Keratinocyte (primary cell): ENCODE data around the gene RYR2. TPM values are rescaled to one million over a fixed set of nuclear protein-coding genes. Genes with fewer than 3 reads are reported as not detected.

Experiments
- DNase-seq: peaks from one replicate; pipeline ENCODE4 v3.0.0-alpha.2; 2011; ENCODE audit warnings: low read depth, missing footprints, low spot score
- FAIRE-seq: peaks from 2 replicates; lab custom pipeline; 2011; peaks lifted over from hg19 to GRCh38; lab: Jason Lieb, UNC
- H2AFZ ChIP-seq: 2 replicates; pipeline ENCODE4 v1.6.0; 2012; ENCODE audit warnings: low read length, control low read depth, inconsistent platforms; ENCODE audit not compliant: control insufficient read depth
- H3K27ac ChIP-seq: 2 replicates; pipeline ENCODE4 v1.5.1; 2011; ENCODE audit warnings: low read length; ENCODE audit not compliant: control insufficient read depth, insufficient read depth
- H3K27me3 ChIP-seq: 3 replicates; pipeline ENCODE4 v1.6.0; 2011; ENCODE audit warnings: low read length; ENCODE audit not compliant: control insufficient read depth, insufficient read depth; ENCODE audit errors: extremely low read depth
- H3K36me3 ChIP-seq, 2 experiments: 2 replicates in 1 of 2; 3 replicates in 1 of 2; pipeline ENCODE4 v1.5.1; 2011; ENCODE audit warnings: low read length in 2 of 2, mild to moderate bottlenecking in 1 of 2; ENCODE audit not compliant: control insufficient read depth in 2 of 2, insufficient read depth in 2 of 2; ENCODE audit errors: extremely low read depth in 1 of 2
- H3K4me1 ChIP-seq: 3 replicates; pipeline ENCODE4 v1.5.1; 2011; ENCODE audit warnings: low read length; ENCODE audit not compliant: control insufficient read depth, insufficient read depth; ENCODE audit errors: extremely low read depth
- H3K4me2 ChIP-seq: 3 replicates; pipeline ENCODE4 v1.6.0; 2011; ENCODE audit warnings: low read depth, low read length; ENCODE audit not compliant: control insufficient read depth, insufficient read depth; ENCODE audit errors: extremely low read depth
- H3K4me3 ChIP-seq, 3 experiments: fragments of 200-600 bp in 1 of 3; sonication (generic) in 1 of 3; 2 replicates in 2 of 3; 3 replicates in 1 of 3; pipeline ENCODE4 v1.5.1; 2011 to 2016; ENCODE audit warnings: low read length in 3 of 3, mild to moderate bottlenecking in 3 of 3, control low read depth in 2 of 3, inconsistent platforms in 1 of 3, low read depth in 1 of 3, mixed read lengths in 1 of 3, mixed run types in 1 of 3, moderate library complexity in 1 of 3; ENCODE audit not compliant: control insufficient read depth in 2 of 3, insufficient read depth in 2 of 3; ENCODE audit errors: extremely low read depth in 1 of 3
- H3K79me2 ChIP-seq: 2 replicates; pipeline ENCODE4 v1.6.0; 2012; ENCODE audit warnings: low read length; ENCODE audit not compliant: control insufficient read depth, insufficient read depth
- H3K9ac ChIP-seq: 3 replicates; pipeline ENCODE4 v1.6.0; 2011; ENCODE audit warnings: low read length; ENCODE audit not compliant: control insufficient read depth, insufficient read depth; ENCODE audit errors: extremely low read depth
- H3K9me1 ChIP-seq: 3 replicates; pipeline ENCODE4 v1.6.0; 2011; ENCODE audit warnings: low read length; ENCODE audit not compliant: control insufficient read depth, insufficient read depth; ENCODE audit errors: extremely low read depth
- H3K9me3 ChIP-seq: 2 replicates; pipeline ENCODE4 v1.5.1; 2012; ENCODE audit warnings: low read depth, low read length; ENCODE audit not compliant: control insufficient read depth
- H4K20me1 ChIP-seq: 3 replicates; pipeline ENCODE4 v1.6.0; 2011; ENCODE audit warnings: low read length; ENCODE audit not compliant: control insufficient read depth, insufficient read depth; ENCODE audit errors: extremely low read depth
- CTCF ChIP-seq, 3 experiments: IDR thresholded peaks in 1 of 3; conservative IDR thresholded peaks in 1 of 3; optimal IDR thresholded peaks in 1 of 3; 2 replicates in 2 of 3; 3 replicates in 1 of 3; pipeline versions ENCODE3 to v1.5.1; 2011; ENCODE audit warnings: low read length in 3 of 3, mild to moderate bottlenecking in 3 of 3, moderate library complexity in 2 of 3, control low read depth in 1 of 3, inconsistent platforms in 1 of 3; ENCODE audit not compliant: insufficient read depth in 2 of 3; ENCODE audit errors: extremely low read depth in 1 of 3
- EZH2 ChIP-seq: IDR thresholded peaks from one replicate; pipeline ENCODE4 v1.6.1; 2012; ENCODE audit warnings: inconsistent platforms, mild to moderate bottlenecking, low read length, moderate library complexity
- dilution Hi-C: fragments of 300-500 bp; cut with MboI; formaldehyde crosslinking; loops from one replicate; pipeline ENCODE4 v1.7.0; 2020; ENCODE audit warnings: low sequenced_read_pairs; ENCODE audit not compliant: extremely low pct_ligation_motif_present
- polyA plus RNA-seq, 5 experiments: library from polyadenylated mRNA; depleted of rRNA in 3 of 5; stranded (reverse) in 3 of 5; stranded (forward) in 1 of 5; unstranded in 1 of 5; fragments of >200 nt; gene quantifications; 1 replicate in 1 of 5; 2 replicates in 3 of 5; 3 replicates in 1 of 5; pipeline versions ENCODE4 v1.2.1 to v1.2.3, GENCODE V29; 2011 to 2012; ENCODE audit warnings: missing spikeins in 2 of 5, low read depth in 1 of 5, low replicate concordance in 1 of 5

The RYR2 gene
- polyA plus RNA-seq, 1 donor (not counting 4 experiments of a cell fraction or from before 2014, with no cell fraction given) = 0.05 TPM

- Histone ChIP-seq H3K27me3 (no peaks in the 10 kb centered on the region), H3K4me3 (no peak overlapping the region), H3K79me2 (no peaks in the 10 kb centered on the region), H2AFZ (no peak overlapping the region), H3K36me3 (no peaks in the 10 kb centered on the region), H3K27ac (no peak overlapping the region), H3K9me1 (no peaks in the 10 kb centered on the region), H3K9ac (no peak overlapping the region), H3K4me1 (no peaks in the 10 kb centered on the region), H3K9me3 (no peaks in the 10 kb centered on the region), H3K4me2 (no peak overlapping the region), H4K20me1 (no peaks in the 10 kb centered on the region)
- FAIRE-seq (no peak), DNase-seq (no peak)
- dilution Hi-C loops = no loop called here
- TF ChIP-seq CTCF (optimal IDR thresholded peaks at IDR 0.05 in 1 of 3, IDR thresholded peaks at IDR 0.05 in 1 of 3, conservative IDR thresholded peaks at IDR 0.05 in 1 of 3; ENCODE audit: extremely low read depth in 1 of 3, insufficient read depth in 2 of 3, low read length in 3 of 3) = no peak
- TF ChIP-seq EZH2 = no peak
These were observed 313.0 kb downstream of the RYR2 start for GRCh38 chr1:237355022-237355421.

- no peak overlapping the region for H3K4me3 ChIP-seq
- no peaks in the 10 kb centered on the region for H3K9me1 ChIP-seq
- no peaks in the 10 kb centered on the region for H3K9me3 ChIP-seq
- H2AFZ ChIP-seq = no peak overlapping the region
- H3K4me1 ChIP-seq = no peaks in the 10 kb centered on the region
- H3K79me2 ChIP-seq = no peaks in the 10 kb centered on the region
- no peak overlapping the region for H3K27ac ChIP-seq
- no peak overlapping the region for H3K9ac ChIP-seq
- FAIRE-seq (no peak), DNase-seq (no peak)
- H3K27me3 ChIP-seq = no peaks in the 10 kb centered on the region
- dilution Hi-C loops = no loop called here
- no peaks in the 10 kb centered on the region for H3K36me3 ChIP-seq
- no peak for TF ChIP-seq EZH2
- TF ChIP-seq CTCF (optimal IDR thresholded peaks at IDR 0.05 in 1 of 3, IDR thresholded peaks at IDR 0.05 in 1 of 3, conservative IDR thresholded peaks at IDR 0.05 in 1 of 3; ENCODE audit: extremely low read depth in 1 of 3, insufficient read depth in 2 of 3, low read length in 3 of 3) = no peak
- H3K4me2 ChIP-seq = no peak overlapping the region
- no peaks in the 10 kb centered on the region for H4K20me1 ChIP-seq
These were observed 316.6 kb downstream of the RYR2 start for GRCh38 chr1:237358555-237358954.
